Measurements from ENCODE around the gene ETNK1.

DNA sequence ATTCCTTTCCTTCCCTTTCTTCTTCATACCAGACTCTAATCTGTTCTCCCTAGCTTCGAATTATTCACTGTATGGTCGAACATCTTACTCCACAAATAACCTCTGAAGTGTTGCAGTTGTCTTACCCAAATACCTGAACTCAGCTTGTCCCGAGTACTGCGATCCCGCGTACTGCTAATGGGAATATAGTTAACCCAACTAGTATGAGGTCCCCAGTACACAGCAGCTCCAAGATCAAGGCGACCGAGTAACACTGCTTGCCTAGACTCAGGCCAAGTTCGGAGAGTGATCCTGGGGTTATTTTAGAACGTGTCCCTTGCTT lies 462 bp upstream of the ETNK1 start:
- TF ChIP-seq, protein P1, sequence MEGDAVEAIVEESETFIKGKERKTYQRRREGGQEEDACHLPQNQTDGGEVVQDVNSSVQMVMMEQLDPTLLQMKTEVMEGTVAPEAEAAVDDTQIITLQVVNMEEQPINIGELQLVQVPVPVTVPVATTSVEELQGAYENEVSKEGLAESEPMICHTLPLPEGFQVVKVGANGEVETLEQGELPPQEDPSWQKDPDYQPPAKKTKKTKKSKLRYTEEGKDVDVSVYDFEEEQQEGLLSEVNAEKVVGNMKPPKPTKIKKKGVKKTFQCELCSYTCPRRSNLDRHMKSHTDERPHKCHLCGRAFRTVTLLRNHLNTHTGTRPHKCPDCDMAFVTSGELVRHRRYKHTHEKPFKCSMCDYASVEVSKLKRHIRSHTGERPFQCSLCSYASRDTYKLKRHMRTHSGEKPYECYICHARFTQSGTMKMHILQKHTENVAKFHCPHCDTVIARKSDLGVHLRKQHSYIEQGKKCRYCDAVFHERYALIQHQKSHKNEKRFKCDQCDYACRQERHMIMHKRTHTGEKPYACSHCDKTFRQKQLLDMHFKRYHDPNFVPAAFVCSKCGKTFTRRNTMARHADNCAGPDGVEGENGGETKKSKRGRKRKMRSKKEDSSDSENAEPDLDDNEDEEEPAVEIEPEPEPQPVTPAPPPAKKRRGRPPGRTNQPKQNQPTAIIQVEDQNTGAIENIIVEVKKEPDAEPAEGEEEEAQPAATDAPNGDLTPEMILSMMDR (IDR thresholded peaks at IDR 0.05; ENCODE audit: low read depth, low read length, poor library complexity, severe bottlenecking) = no peak
- no peak for TF ChIP-seq EZH2phosphoT487 (IDR thresholded peaks at IDR 0.05; ENCODE audit: borderline replicate concordance, low read length)
